Spinal cord (tissue), 10 donors: ENCODE measurements around the gene C3orf18. TPM values are rescaled to one million over a fixed set of nuclear protein-coding genes. Genes with fewer than 3 reads are reported as not detected.

Source experiments
- DNase-seq, 6 donors: peaks; one replicate each; pipeline versions ENCODE4 v3.0.0 to v3.0.0-alpha.2; 2013 to 2015; ENCODE audit warnings: low spot score in 6 of 6, low read depth in 4 of 6
- H3K27ac ChIP-seq: one replicate; pipeline ENCODE4 v1.5.1; 2013; ENCODE audit warnings: low read depth, low read length, control low read depth
- H3K27me3 ChIP-seq: one replicate; pipeline ENCODE4 v1.6.1; 2013; ENCODE audit warnings: low read length; ENCODE audit not compliant: control insufficient read depth, insufficient read depth
- H3K36me3 ChIP-seq: one replicate; pipeline ENCODE4 v1.6.1; 2013; ENCODE audit warnings: low read length; ENCODE audit not compliant: control insufficient read depth, insufficient read depth
- H3K4me1 ChIP-seq: one replicate; pipeline ENCODE4 v1.6.1; 2013; ENCODE audit warnings: low read length; ENCODE audit not compliant: control insufficient read depth, insufficient read depth
- H3K4me3 ChIP-seq: one replicate; pipeline ENCODE4 v1.5.1; 2013; ENCODE audit warnings: low read depth, low read length, control low read depth
- H3K9me3 ChIP-seq: one replicate; pipeline ENCODE4 v1.6.1; 2013; ENCODE audit warnings: low read length; ENCODE audit not compliant: control insufficient read depth, insufficient read depth
- WGBS: methylation state at CpG from one replicate; pipeline ENCODE4 v1.1.5; 2013; ENCODE audit warnings: missing lambda C conversion rate; ENCODE audit not compliant: insufficient coverage; 5-methylcytosine and 5-hydroxymethylcytosine counted together
- polyA plus RNA-seq, 2 donors: library from polyadenylated mRNA; unstranded; fragments of 120-200 nt; gene quantifications; one replicate each; pipeline ENCODE4 v1.2.1, GENCODE V29; 2013; ENCODE audit not compliant: insufficient read length in 2 of 2
- total RNA-seq, 2 donors: library from RNA; depleted of rRNA in 1 of 2; stranded (reverse); fragments of 120-200 nt in 1 of 2; fragments of >200 nt in 1 of 2; gene quantifications; one replicate each; pipeline versions ENCODE4 v1.2.3 to v1.2.4, GENCODE V29; 2013 to 2014
- donor health status: healthy.

C3orf18 gene
- total and polyA plus RNA-seq, 4 donors: 22.6 to 43.6 (median 30.5) TPM

GRCh38 chr3:50604110-50604621 lies 36.6 kb upstream of the C3orf18 start:
- WGBS: 89% methylated on average over 5 of the region's 5 CpGs
- H3K4me1 ChIP-seq: peaks cover 24% of the 10 kb centered on the region
- H3K4me3 ChIP-seq: no peak overlapping the region
- no peak for DNase-seq
- H3K36me3 ChIP-seq: peaks cover 32% of the 10 kb centered on the region
- no peak overlapping the region for H3K27ac ChIP-seq
- no peaks in the 10 kb centered on the region for H3K27me3 ChIP-seq
- H3K9me3 ChIP-seq: no peaks in the 10 kb centered on the region

- no peak for DNase-seq
- Histone ChIP-seq H3K27me3 (no peaks in the 10 kb centered on the region), H3K9me3 (no peaks in the 10 kb centered on the region), H3K36me3 (peaks cover 31% of the 10 kb centered on the region), H3K27ac (no peak overlapping the region), H3K4me1 (peaks cover 24% of the 10 kb centered on the region), H3K4me3 (no peak overlapping the region)
- WGBS: 93% methylated on average over 2 of the region's 4 CpGs
Observed at GRCh38 chr3:50603261-50604109, 35.9 kb upstream of the C3orf18 start.

DNA sequence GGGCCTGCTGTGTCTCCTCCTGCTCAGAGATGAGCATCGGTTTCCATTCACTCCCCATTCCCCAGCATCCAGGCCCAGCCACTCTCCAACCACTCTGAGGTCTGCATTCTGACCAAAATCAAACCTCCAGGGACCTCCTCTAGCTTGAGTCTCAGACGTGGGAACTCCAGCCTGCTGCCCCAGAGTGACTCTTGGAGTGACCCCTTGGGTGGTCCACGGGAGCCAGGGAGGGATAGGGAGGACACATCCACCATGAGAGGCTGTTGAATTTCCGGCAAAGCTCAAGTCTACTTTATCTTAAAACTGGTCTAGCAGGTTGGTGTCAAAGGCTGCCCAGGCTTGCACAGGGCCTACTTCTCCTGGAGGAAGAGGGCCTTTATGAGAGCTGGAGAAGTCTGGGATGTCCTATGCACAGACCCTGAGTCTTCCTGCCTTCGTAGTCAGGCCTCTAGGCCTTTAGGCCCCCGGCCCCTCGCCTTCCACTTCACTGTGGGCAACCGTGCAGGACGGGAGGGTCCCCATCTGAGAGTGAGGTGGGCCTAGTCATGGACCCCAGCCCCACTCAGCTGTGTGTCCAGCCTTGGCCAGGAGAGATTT lies 35.1 kb upstream of the C3orf18 start:
- peaks cover 23% of the 10 kb centered on the region for H3K36me3 ChIP-seq
- H3K9me3 ChIP-seq: no peaks in the 10 kb centered on the region
- DNase-seq: no peak
- H3K27me3 ChIP-seq: no peaks in the 10 kb centered on the region
- H3K4me1 ChIP-seq: peaks cover 24% of the 10 kb centered on the region
- peak overlapping the region; percentile 95 for H3K27ac ChIP-seq
- 91% methylated on average over 9 of the region's 9 CpGs for WGBS
- no peak overlapping the region for H3K4me3 ChIP-seq

DNA sequence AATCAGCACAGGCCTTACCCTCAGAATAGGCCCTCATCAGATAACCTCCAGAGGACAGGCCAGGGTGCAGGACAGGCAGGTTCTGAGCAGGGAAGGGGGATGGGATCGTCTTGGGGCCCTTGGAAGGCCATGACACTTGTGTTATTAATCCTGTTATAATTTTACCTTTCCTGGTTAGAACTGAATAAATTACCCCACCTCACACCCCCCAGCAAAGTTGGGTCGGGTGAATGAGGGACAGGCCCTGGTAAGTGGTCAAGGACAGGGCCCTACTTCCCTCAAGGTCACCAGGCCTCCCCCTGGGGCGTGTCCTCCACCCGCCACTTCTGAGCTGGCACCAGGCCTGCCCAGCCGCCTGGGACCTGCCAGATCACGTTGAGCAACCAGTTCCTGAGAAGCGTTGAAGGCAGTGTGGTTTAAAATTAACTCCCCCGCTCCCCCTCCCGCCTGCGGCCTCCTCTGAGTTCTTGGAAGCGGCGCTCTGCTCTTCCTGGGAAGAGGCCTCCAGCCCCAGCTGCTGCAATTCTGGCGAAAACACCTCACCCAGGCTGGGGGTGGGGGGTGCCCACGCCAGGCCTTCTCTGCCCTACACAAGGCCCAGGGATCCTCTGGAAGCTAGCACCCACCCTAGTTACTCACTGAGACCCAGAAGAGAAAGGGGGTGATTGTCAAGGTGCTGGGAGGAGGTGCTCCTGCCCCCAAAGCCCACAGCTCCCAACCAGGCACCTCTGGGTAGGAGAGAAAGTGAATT lies 33.5 kb upstream of the C3orf18 start:
- 25% methylated on average over 7 of the region's 14 CpGs for WGBS
- peaks cover 24% of the 10 kb centered on the region for H3K4me1 ChIP-seq
- peak in 3 of 6 donors; percentile 33 to 85 (median 47) for DNase-seq
- peak overlapping the region; percentile 95 for H3K27ac ChIP-seq
- no peaks in the 10 kb centered on the region for H3K27me3 ChIP-seq
- H3K4me3 ChIP-seq: no peak overlapping the region
- H3K36me3 ChIP-seq: peaks cover 12% of the 10 kb centered on the region
- H3K9me3 ChIP-seq: no peaks in the 10 kb centered on the region

DNA sequence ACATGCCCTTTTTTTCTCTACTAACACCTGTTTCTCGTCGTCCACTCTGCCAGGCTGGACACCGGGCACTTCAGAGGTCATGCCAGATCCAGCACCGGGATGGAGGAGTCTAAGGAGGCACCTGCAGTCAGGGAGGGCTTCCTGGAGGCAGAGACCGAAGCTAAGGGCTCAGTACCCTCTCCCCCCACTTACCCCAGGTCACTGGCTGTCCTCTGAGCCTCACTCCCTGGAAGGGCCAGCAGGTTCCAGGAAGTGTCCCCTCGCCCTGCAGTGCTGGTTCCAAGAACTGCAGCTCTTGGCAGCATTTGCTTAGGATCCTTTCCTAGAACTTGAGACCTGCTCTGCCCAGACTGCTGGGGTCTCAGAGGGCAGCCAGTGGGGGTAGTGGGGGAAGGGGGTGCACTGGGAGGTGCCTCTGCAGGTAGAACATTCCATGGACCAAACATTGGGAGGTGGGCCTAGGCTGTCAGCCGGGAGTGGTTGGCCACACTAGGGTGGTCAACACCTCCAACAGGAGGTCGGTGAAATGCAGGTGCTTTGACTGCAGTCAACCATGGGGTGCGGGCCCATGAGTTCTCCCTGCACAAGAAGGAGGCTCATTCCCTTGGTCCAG lies 32.7 kb upstream of the C3orf18 start:
- Histone ChIP-seq H3K4me1 (peaks cover 24% of the 10 kb centered on the region), H3K27ac (peak overlapping the region; percentile 95)

DNA sequence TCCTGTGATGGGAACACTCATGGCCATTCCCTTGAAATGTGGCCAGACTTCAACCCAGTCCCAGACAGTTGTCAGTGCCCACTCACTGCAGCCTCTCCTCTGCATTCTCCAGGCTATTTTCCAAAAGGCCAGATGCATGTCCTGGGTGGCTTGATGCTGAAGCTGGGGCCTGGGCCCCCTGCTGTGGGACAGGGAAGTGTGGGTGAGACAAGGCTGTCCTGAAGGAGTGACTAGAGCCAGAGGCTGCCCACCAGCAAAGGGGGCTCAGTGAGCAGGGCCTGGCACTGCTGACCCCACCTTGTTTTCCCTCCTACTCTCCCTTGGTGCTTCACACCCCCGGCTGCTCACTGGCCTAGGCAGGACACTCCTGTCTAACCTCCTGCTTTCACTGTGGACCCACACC lies 32.2 kb upstream of the C3orf18 start:
- Histone ChIP-seq H3K4me1 (peaks cover 24% of the 10 kb centered on the region), H3K27ac (no peak overlapping the region)
- WGBS: 100% methylated on average over 1 of the region's 1 CpG

More for the DNA sequence above, 32.7 kb upstream of the C3orf18 start:
- Histone ChIP-seq H3K36me3 (peaks cover 11% of the 10 kb centered on the region), H3K27me3 (no peaks in the 10 kb centered on the region), H3K4me3 (no peak overlapping the region), H3K9me3 (no peaks in the 10 kb centered on the region)
- 97% methylated on average over 9 of the region's 9 CpGs for WGBS
- no peak for DNase-seq

DNA sequence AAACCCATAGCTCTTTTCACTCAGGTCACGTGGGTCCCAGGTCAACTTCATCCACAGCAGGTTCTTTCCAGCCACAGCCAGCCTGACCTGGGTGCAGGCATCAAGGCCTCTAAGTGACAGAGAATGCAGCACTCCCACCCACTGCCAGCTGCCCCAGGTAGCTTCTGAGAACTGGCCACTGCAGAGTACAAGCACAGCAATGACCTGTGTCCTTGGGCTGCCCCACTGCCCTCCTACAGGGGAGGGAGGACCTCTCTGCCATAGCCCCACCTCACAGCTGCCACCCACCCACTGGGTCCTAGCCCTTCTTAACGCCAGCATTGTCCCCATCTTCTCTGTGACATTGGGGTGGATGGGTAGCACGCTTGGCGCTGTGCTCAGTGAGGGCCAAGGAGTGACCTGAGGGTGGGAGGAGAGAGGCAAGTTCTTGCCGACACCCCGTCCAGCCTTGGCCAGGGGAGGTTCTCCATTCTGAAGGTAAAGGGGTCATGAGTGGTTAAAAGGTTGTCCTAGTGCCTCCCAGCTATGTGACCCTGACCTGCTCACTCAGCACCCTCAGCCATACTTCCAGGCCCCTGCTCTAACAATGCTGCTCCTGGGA lies 31.7 kb upstream of the C3orf18 start:
- Histone ChIP-seq H3K4me3 (no peak overlapping the region), H3K27ac (no peak overlapping the region), H3K9me3 (no peaks in the 10 kb centered on the region), H3K27me3 (no peaks in the 10 kb centered on the region), H3K36me3 (peaks cover under 1% of the 10 kb centered on the region), H3K4me1 (peaks cover 24% of the 10 kb centered on the region)
- 98% methylated on average over 3 of the region's 6 CpGs for WGBS
- no peak for DNase-seq

More for the DNA sequence above, 32.2 kb upstream of the C3orf18 start:
- Histone ChIP-seq H3K9me3 (no peaks in the 10 kb centered on the region), H3K36me3 (peaks cover 6% of the 10 kb centered on the region), H3K27me3 (no peaks in the 10 kb centered on the region), H3K4me3 (no peak overlapping the region)
- DNase-seq: no peak

GRCh38 chr3:50594253-50594785 lies 26.8 kb upstream of the C3orf18 start:
- Histone ChIP-seq H3K36me3 (no peaks in the 10 kb centered on the region), H3K9me3 (no peaks in the 10 kb centered on the region), H3K27me3 (no peaks in the 10 kb centered on the region), H3K4me3 (no peak overlapping the region), H3K4me1 (no peaks in the 10 kb centered on the region), H3K27ac (no peak overlapping the region)
- no peak for DNase-seq
- 30% methylated on average over 2 of the region's 2 CpGs for WGBS

GRCh38 chr3:50592568-50592967 lies 25.0 kb upstream of the C3orf18 start:
- Histone ChIP-seq H3K4me3 (no peak overlapping the region), H3K27ac (no peak overlapping the region), H3K27me3 (no peaks in the 10 kb centered on the region), H3K4me1 (no peaks in the 10 kb centered on the region), H3K36me3 (no peaks in the 10 kb centered on the region), H3K9me3 (no peaks in the 10 kb centered on the region)
- 80% methylated on average over 1 of the region's 5 CpGs for WGBS
- DNase-seq: no peak
